PC-3 (cell line): Measurements from ENCODE around the gene SPDYE5. TPM values are rescaled to one million over a fixed set of nuclear protein-coding genes. Genes with fewer than 3 reads are reported as not detected.
A peak's percentile ranks its signal among the peaks of the same experiment; 100 is the strongest.

Experiments
- ATAC-seq: fragments of 200-7000 bp; cut with Tn5 transposase; 2 replicates; pipeline ENCODE4 v1.9.1; 2020; ENCODE audit warnings: mild to moderate bottlenecking, moderate library complexity
- BruUV-seq: library from RNA; stranded (reverse); fragments of 400-500 nt; replicated peaks from 2 replicates; lab custom pipeline; 2021; lab: Mats Ljungman, UMichigan
- CTCF ChIA-PET: fragments of 300-600 bp; sonication (Branson Sonifier 250); formaldehyde crosslinking; loops from one replicate; lab custom pipeline; 2022; ENCODE audit warnings: antibody characterized with exemption; lab: Charles Lee
- POLR2A ChIA-PET: fragments of 300-600 bp; sonication (Branson Sonifier 250); formaldehyde crosslinking; loops from one replicate; lab custom pipeline; 2022; ENCODE audit warnings: antibody characterized with exemption; ENCODE audit not compliant: unreplicated experiment; lab: Charles Lee
- DNase-seq: peaks from one replicate; pipeline ENCODE4 v3.0.0-alpha.2; 2015
- H2AFZ ChIP-seq: fragments of 300-600 bp; sonication (generic); 2 replicates; pipeline ENCODE4 v1.6.0; 2016; ENCODE audit warnings: antibody characterized with exemption, low read length
- H3F3A ChIP-seq: fragments of 300-600 bp; sonication (generic); one replicate; pipeline ENCODE4 v1.6.0; 2017; ENCODE audit warnings: antibody characterized with exemption, low read length, control low read depth, mild to moderate bottlenecking; ENCODE audit not compliant: unreplicated experiment
- H3K27ac ChIP-seq: fragments of 300-600 bp; sonication (generic); 2 replicates; pipeline ENCODE4 v1.5.1; 2016; ENCODE audit warnings: mild to moderate bottlenecking, low read length
- H3K27me3 ChIP-seq: fragments of 300-600 bp; sonication (generic); 2 replicates; pipeline ENCODE4 v1.6.1; 2016; ENCODE audit warnings: low read length, mixed read lengths
- H3K36me3 ChIP-seq: fragments of 300-600 bp; sonication (generic); 2 replicates; pipeline ENCODE4 v1.6.1; 2016; ENCODE audit warnings: low read depth, mixed run types, low read length, mixed read lengths
- H3K4me1 ChIP-seq: fragments of 300-600 bp; sonication (generic); 2 replicates; pipeline ENCODE4 v1.5.1; 2016; ENCODE audit warnings: low read length; ENCODE audit not compliant: insufficient read depth
- H3K4me2 ChIP-seq: fragments of 300-600 bp; sonication (generic); 2 replicates; pipeline ENCODE4 v1.6.0; 2016; ENCODE audit warnings: low read length
- H3K4me3 ChIP-seq: fragments of 300-600 bp; sonication (generic); 2 replicates; pipeline ENCODE4 v1.5.1; 2016; ENCODE audit warnings: mild to moderate bottlenecking, low read length, mixed read lengths
- H3K79me2 ChIP-seq: fragments of 300-600 bp; sonication (generic); 2 replicates; pipeline ENCODE4 v1.6.1; 2017; ENCODE audit warnings: low read length, mixed read lengths
- H3K9ac ChIP-seq: fragments of 300-600 bp; sonication (generic); 2 replicates; pipeline ENCODE4 v1.6.0; 2016; ENCODE audit warnings: mild to moderate bottlenecking, low read length
- H3K9me2 ChIP-seq: fragments of 300-600 bp; sonication (generic); replicated peaks from 2 replicates; pipeline ENCODE4 v1.6.1; 2016; ENCODE audit warnings: mixed run types, low read length, mixed read lengths
- H3K9me3 ChIP-seq: fragments of 300-600 bp; sonication (generic); 2 replicates; pipeline ENCODE4 v1.6.1; 2016; ENCODE audit warnings: low read length, mixed read lengths
- H4K20me1 ChIP-seq: fragments of 300-600 bp; sonication (generic); 2 replicates; pipeline ENCODE4 v1.6.1; 2016; ENCODE audit warnings: low read length, mixed read lengths
- CTCF ChIP-seq: fragments of 300-600 bp; sonication (generic); conservative IDR thresholded peaks from 2 replicates; pipeline ENCODE4 v1.5.1; 2017; ENCODE audit warnings: antibody characterized with exemption, low read depth, mild to moderate bottlenecking, low read length
- EZH2 ChIP-seq: fragments of 300-600 bp; sonication (generic); IDR thresholded peaks from one replicate; pipeline ENCODE4 v1.6.1; 2017; ENCODE audit warnings: antibody characterized with exemption, mild to moderate bottlenecking, low read length; ENCODE audit not compliant: unreplicated experiment
- EZH2phosphoT487 ChIP-seq: fragments of 300-600 bp; sonication (generic); IDR thresholded peaks from 2 replicates; pipeline ENCODE4 v1.6.1; 2018; ENCODE audit warnings: mild to moderate bottlenecking, antibody characterized with exemption, low read length, borderline replicate concordance
- intact Hi-C: fragments of 100-400 bp; cut with micrococcal nuclease; formaldehyde crosslinking; loops from 2 replicates; pipeline ENCODE4 v1.9.0; 2023
- total RNA-seq: library from RNA; depleted of rRNA; stranded (reverse); fragments of >200 nt; gene quantifications from 2 replicates; pipeline ENCODE4 v1.2.3, GENCODE V29; 2014

SPDYE5 gene
- total RNA-seq, 1 experiment from 2014 or later, result 0.18 TPM

GRCh38 chr7:75531359-75531821 lies 39.3 kb downstream of the SPDYE5 start:
- ChIA-PET POLR2A (no interaction called here), CTCF (no interaction called here)
- TF ChIP-seq EZH2 (no peak), EZH2phosphoT487 (no peak), CTCF (no peak)
- H3K9ac ChIP-seq, result no peak overlapping the region
- H3F3A ChIP-seq, result no peaks in the 10 kb centered on the region
- H3K9me2 ChIP-seq, result no peaks in the 10 kb centered on the region
- peaks cover 10% of the 10 kb centered on the region for H3K4me1 ChIP-seq
- BruUV-seq, result no TSS peak
- H3K27me3 ChIP-seq, result no peaks in the 10 kb centered on the region
- peaks cover 4% of the 10 kb centered on the region; the same call in 1 of the 2 replicates for H4K20me1 ChIP-seq
- intact Hi-C loops, result no loop called here
- no peaks in the 10 kb centered on the region for H3K36me3 ChIP-seq
- H3K4me2 ChIP-seq, result no peak overlapping the region
- H3K27ac ChIP-seq, result no peak overlapping the region
- peaks cover 15% of the 10 kb centered on the region for H3K79me2 ChIP-seq
- no peak overlapping the region for H3K4me3 ChIP-seq
- DNase-seq (peak; percentile 32), ATAC-seq (no peak)
- H3K9me3 ChIP-seq, result no peaks in the 10 kb centered on the region
- no peak overlapping the region for H2AFZ ChIP-seq

GRCh38 chr7:75532639-75533038 lies 40.5 kb downstream of the SPDYE5 start:
- H4K20me1 ChIP-seq, result no peaks in the 10 kb centered on the region
- H3K4me1 ChIP-seq, result peaks cover 10% of the 10 kb centered on the region
- DNase-seq (no peak), ATAC-seq (no peak)
- no peaks in the 10 kb centered on the region for H3K36me3 ChIP-seq
- CTCF ChIA-PET, result no interaction called here
- H2AFZ ChIP-seq, result no peak overlapping the region
- H3K9me2 ChIP-seq, result no peaks in the 10 kb centered on the region
- intact Hi-C loops, result no loop called here
- H3K27ac ChIP-seq, result no peak overlapping the region
- no peaks in the 10 kb centered on the region for H3K27me3 ChIP-seq
- H3K4me3 ChIP-seq, result no peak overlapping the region
- H3K79me2 ChIP-seq, result peaks cover 3% of the 10 kb centered on the region
- no peak overlapping the region for H3K4me2 ChIP-seq
- H3F3A ChIP-seq, result no peaks in the 10 kb centered on the region
- no peak overlapping the region for H3K9ac ChIP-seq
- POLR2A ChIA-PET, result no interaction called here
- no peaks in the 10 kb centered on the region for H3K9me3 ChIP-seq
- BruUV-seq, result no TSS peak
- TF ChIP-seq CTCF (no peak), EZH2 (no peak), EZH2phosphoT487 (no peak)

- POLR2A ChIA-PET, result no interaction called here
Observed at GRCh38 chr7:75533926-75534325, 41.8 kb downstream of the SPDYE5 start.

More at GRCh38 chr7:75533926-75534325, 41.8 kb downstream of the SPDYE5 start:
- Histone ChIP-seq H3K4me3 (no peak overlapping the region), H3K9me2 (no peaks in the 10 kb centered on the region), H3K27me3 (no peaks in the 10 kb centered on the region), H3K9me3 (no peaks in the 10 kb centered on the region), H3K36me3 (no peaks in the 10 kb centered on the region), H4K20me1 (no peaks in the 10 kb centered on the region), H3K4me1 (peaks cover 10% of the 10 kb centered on the region), H3F3A (no peaks in the 10 kb centered on the region), H3K9ac (no peak overlapping the region), H3K79me2 (no peaks in the 10 kb centered on the region), H3K4me2 (no peak overlapping the region), H3K27ac (no peak overlapping the region), H2AFZ (no peak overlapping the region)
- BruUV-seq, result no TSS peak
- ATAC-seq (no peak), DNase-seq (no peak)
- CTCF ChIA-PET, result no interaction called here
- no peak for TF ChIP-seq EZH2
- TF ChIP-seq CTCF, result no peak
- TF ChIP-seq EZH2phosphoT487, result no peak
- intact Hi-C loops, result no loop called here
